Neuronal stem cell (in vitro differentiated cells): ENCODE results near the gene TRIM66.

Experiments
- DNase-seq: peaks from one replicate; pipeline ENCODE4 v3.0.0-alpha.2; 2013; ENCODE audit warnings: low spot score
- H2AFZ ChIP-seq: one replicate; pipeline ENCODE4 v1.6.1; 2013; ENCODE audit warnings: mild to moderate bottlenecking, low read length, inconsistent platforms
- H2AK5ac ChIP-seq: 2 replicates; pipeline ENCODE4 v1.6.1; 2013; ENCODE audit warnings: low read depth, mild to moderate bottlenecking, inconsistent platforms, low read length, moderate library complexity, mixed read lengths
- H2BK120ac ChIP-seq: 2 replicates; pipeline ENCODE4 v1.6.1; 2013; ENCODE audit warnings: low read depth, mild to moderate bottlenecking, inconsistent platforms, low read length, moderate library complexity, mixed read lengths
- H2BK12ac ChIP-seq: one replicate; pipeline ENCODE4 v1.6.1; 2013; ENCODE audit warnings: low read length, inconsistent platforms
- H2BK15ac ChIP-seq: 2 replicates; pipeline ENCODE4 v1.6.1; 2013; ENCODE audit warnings: mild to moderate bottlenecking, low read length, inconsistent platforms, mixed read lengths
- H2BK5ac ChIP-seq: one replicate; pipeline ENCODE4 v1.6.1; 2013; ENCODE audit warnings: inconsistent platforms, mild to moderate bottlenecking, low read length, moderate library complexity
- H3K14ac ChIP-seq: one replicate; pipeline ENCODE4 v1.6.1; 2013; ENCODE audit warnings: low read length, inconsistent platforms
- H3K18ac ChIP-seq: 2 replicates; pipeline ENCODE4 v1.6.1; 2013; ENCODE audit warnings: low read length, inconsistent platforms
- H3K23ac ChIP-seq: 2 replicates; pipeline ENCODE4 v1.6.1; 2013; ENCODE audit warnings: low read depth, mild to moderate bottlenecking, mixed read lengths, low read length, inconsistent platforms; ENCODE audit not compliant: poor library complexity
- H3K27ac ChIP-seq: replicated peaks from 3 replicates; pipeline ENCODE4 v1.5.1; 2013; ENCODE audit warnings: low read length, inconsistent platforms
- H3K27me3 ChIP-seq, 3 experiments: 2 replicates each; pipeline ENCODE4 v1.6.1; 2013; ENCODE audit warnings: low read length in 3 of 3, mild to moderate bottlenecking in 2 of 3, inconsistent platforms in 1 of 3, low read depth in 1 of 3, mixed read lengths in 1 of 3, moderate library complexity in 1 of 3; ENCODE audit not compliant: control insufficient read depth in 3 of 3, insufficient read depth in 3 of 3
- H3K36me3 ChIP-seq, 2 donors: replicated peaks in 1 of 2; 2 replicates each; pipeline ENCODE4 v1.6.1; 2013; ENCODE audit warnings: low read length in 2 of 2; ENCODE audit not compliant: control insufficient read depth in 2 of 2, insufficient read depth in 2 of 2
- H3K4ac ChIP-seq: 2 replicates; pipeline ENCODE4 v1.6.1; 2013; ENCODE audit warnings: inconsistent platforms, mild to moderate bottlenecking, low read length, moderate library complexity
- H3K4me1 ChIP-seq, 2 donors: 1 replicate in 1 of 2; 2 replicates in 1 of 2; pipeline ENCODE4 v1.6.1; 2013; ENCODE audit warnings: low read length in 2 of 2, low read depth in 1 of 2; ENCODE audit not compliant: control insufficient read depth in 2 of 2, insufficient read depth in 1 of 2
- H3K4me2 ChIP-seq: one replicate; pipeline ENCODE4 v1.6.1; 2013; ENCODE audit warnings: mild to moderate bottlenecking, low read length, inconsistent platforms; ENCODE audit not compliant: insufficient read depth, poor library complexity, severe bottlenecking
- H3K4me3 ChIP-seq, 2 donors: 2 replicates each; pipeline ENCODE4 v1.5.1; 2013; ENCODE audit warnings: low read length in 2 of 2, mild to moderate bottlenecking in 2 of 2, inconsistent platforms in 1 of 2, moderate library complexity in 1 of 2
- H3K79me1 ChIP-seq: one replicate; pipeline ENCODE4 v1.6.1; 2013; ENCODE audit warnings: low read depth, mild to moderate bottlenecking, inconsistent platforms, low read length, moderate library complexity
- H3K9ac ChIP-seq: one replicate; pipeline ENCODE4 v1.6.1; 2013; ENCODE audit warnings: mild to moderate bottlenecking, low read depth, low read length, inconsistent platforms; ENCODE audit not compliant: poor library complexity
- H3K9me3 ChIP-seq, 2 donors: replicated peaks in 1 of 2; 2 replicates each; pipeline versions ENCODE3 to v1.6.1; 2013; ENCODE audit warnings: low read length in 2 of 2, mild to moderate bottlenecking in 2 of 2, inconsistent platforms in 1 of 2, low read depth in 1 of 2, mixed read lengths in 1 of 2, moderate library complexity in 1 of 2; ENCODE audit not compliant: control insufficient read depth in 2 of 2, insufficient read depth in 1 of 2
- H4K8ac ChIP-seq: one replicate; pipeline ENCODE4 v1.6.1; 2013; ENCODE audit warnings: low read depth, mild to moderate bottlenecking, inconsistent platforms, low read length, moderate library complexity
- H4K91ac ChIP-seq: one replicate; pipeline ENCODE4 v1.6.1; 2013; ENCODE audit warnings: low read length, low read depth, mild to moderate bottlenecking, inconsistent platforms; ENCODE audit not compliant: poor library complexity
- WGBS, 2 donors: extraction: QIAGEN DNeasy Blood & Tissue Kit; methylation state at CpG; one replicate each; pipeline ENCODE4 v1.1.7; 2013; ENCODE audit warnings: missing lambda C conversion rate in 2 of 2, mixed read lengths in 1 of 2; ENCODE audit not compliant: insufficient read length in 2 of 2, insufficient replicate concordance in 1 of 2; ENCODE audit errors: extremely low coverage in 2 of 2; 5-methylcytosine and 5-hydroxymethylcytosine counted together

Gene TRIM66

DNA sequence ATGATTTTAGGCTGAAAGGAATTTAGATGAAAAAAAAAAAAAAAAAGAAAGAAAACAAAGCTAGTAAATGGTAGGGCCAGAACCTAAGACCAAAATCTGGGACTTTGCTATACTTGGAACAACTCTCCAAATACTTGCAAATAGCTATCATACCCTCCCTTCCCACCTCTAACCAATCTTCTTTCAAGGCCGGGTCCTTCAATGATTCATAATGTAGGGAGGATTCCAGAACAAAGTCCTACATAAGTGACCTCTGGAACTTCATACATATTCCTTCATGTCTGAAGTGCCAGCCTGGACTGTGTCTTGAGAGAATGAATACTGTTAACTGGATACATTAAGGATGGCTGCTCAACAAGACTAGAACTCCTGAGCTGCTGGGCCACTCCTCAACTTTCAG is 98.4 kb downstream of the TRIM66 start:
- DNase-seq = no peak
- peaks cover 2% of the 10 kb centered on the region for H3K79me1 ChIP-seq
- no peak overlapping the region for H2AK5ac ChIP-seq
- no peak overlapping the region for H3K18ac ChIP-seq
- no peak overlapping the region for H4K91ac ChIP-seq
- no peaks in the 10 kb centered on the region for H3K36me3 ChIP-seq
- WGBS, 2 donors = no CpG with 5 or more reads among the region's 1 CpG
- no peak overlapping the region for H4K8ac ChIP-seq
- no peak overlapping the region for H2BK12ac ChIP-seq
- no peak overlapping the region for H3K27ac ChIP-seq
- H2BK5ac ChIP-seq = no peak overlapping the region
- H3K4me1 ChIP-seq = peaks cover 4 to 6% of the 10 kb centered on the region in 2 donors
- H3K4me2 ChIP-seq = no peak overlapping the region
- no peak overlapping the region for H3K23ac ChIP-seq
- peaks cover 0 to 12% of the 10 kb centered on the region in 2 donors for H3K9me3 ChIP-seq
- no peak overlapping the region for H3K14ac ChIP-seq
- H2BK15ac ChIP-seq = no peak overlapping the region
- no peak overlapping the region for H3K4me3 ChIP-seq
- no peak overlapping the region for H2BK120ac ChIP-seq
- no peaks in the 10 kb centered on the region for H3K27me3 ChIP-seq
- H3K9ac ChIP-seq = no peak overlapping the region
- H2AFZ ChIP-seq = no peak overlapping the region
- H3K4ac ChIP-seq = no peak overlapping the region

DNA sequence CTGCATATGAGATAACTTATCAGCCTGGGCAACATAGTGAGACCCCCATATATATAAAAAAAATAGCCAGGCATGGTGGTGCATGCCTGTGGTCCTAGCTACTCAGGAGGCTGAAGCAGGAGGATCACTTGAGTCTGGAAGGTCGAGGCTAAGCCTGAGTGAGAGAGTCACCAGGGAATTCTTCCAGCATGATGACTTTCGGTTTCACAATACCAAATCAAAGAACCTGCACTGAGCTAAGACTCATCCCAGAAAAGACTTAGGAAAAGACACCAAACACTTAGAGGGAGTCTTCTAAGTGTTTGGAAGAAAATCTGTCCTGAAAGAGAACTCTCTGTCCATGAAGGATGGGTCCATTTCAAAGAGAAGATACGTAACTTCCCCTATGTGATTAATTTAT is 101.2 kb downstream of the TRIM66 start:
- Histone ChIP-seq H2AK5ac (no peak overlapping the region), H3K4me3 (no peak overlapping the region), H3K4me2 (no peak overlapping the region), H2BK12ac (no peak overlapping the region), H3K18ac (no peak overlapping the region), H2BK15ac (no peak overlapping the region), H3K9me3 (peaks cover 2 to 18% of the 10 kb centered on the region in 2 donors), H3K79me1 (peaks cover 2% of the 10 kb centered on the region), H2AFZ (no peak overlapping the region), H3K4ac (no peak overlapping the region), H3K4me1 (peaks cover 4 to 6% of the 10 kb centered on the region in 2 donors), H3K27ac (no peak overlapping the region), H3K14ac (no peak overlapping the region), H3K27me3 (no peaks in the 10 kb centered on the region), H3K36me3 (no peaks in the 10 kb centered on the region), H2BK120ac (no peak overlapping the region), H2BK5ac (no peak overlapping the region), H3K23ac (no peak overlapping the region), H4K91ac (no peak overlapping the region), H4K8ac (no peak overlapping the region), H3K9ac (no peak overlapping the region)
- DNase-seq = no peak
- WGBS, 2 donors = no CpG with 5 or more reads among the region's 3 CpGs

- Histone ChIP-seq H4K8ac (no peak overlapping the region), H3K27ac (no peak overlapping the region), H3K4ac (no peak overlapping the region), H3K18ac (no peak overlapping the region), H3K4me2 (no peak overlapping the region), H2BK12ac (no peak overlapping the region), H3K79me1 (no peaks in the 10 kb centered on the region), H3K27me3 (no peaks in the 10 kb centered on the region), H3K14ac (no peak overlapping the region), H3K4me1 (no peaks in the 10 kb centered on the region), H2BK120ac (no peak overlapping the region), H3K36me3 (no peaks in the 10 kb centered on the region), H2AK5ac (no peak overlapping the region), H2BK5ac (no peak overlapping the region), H4K91ac (no peak overlapping the region), H3K23ac (no peak overlapping the region), H3K9ac (no peak overlapping the region), H3K9me3 (peaks cover 2 to 18% of the 10 kb centered on the region in 2 donors), H3K4me3 (no peak overlapping the region), H2AFZ (no peak overlapping the region), H2BK15ac (no peak overlapping the region)
- 100% methylated on average over 1 of the region's 2 CpGs; no CpG with 5 or more reads in 1 of the 2 donors for WGBS, 2 donors
- no peak for DNase-seq
These were observed 104.5 kb downstream of the TRIM66 start for GRCh38 chr11:8577791-8578581.

GRCh38 chr11:8574798-8575197 is 107.7 kb downstream of the TRIM66 start:
- Histone ChIP-seq H3K27ac (no peak overlapping the region), H4K8ac (no peak overlapping the region), H3K4ac (no peak overlapping the region), H3K18ac (no peak overlapping the region), H3K9ac (no peak overlapping the region), H3K4me1 (no peaks in the 10 kb centered on the region), H4K91ac (no peak overlapping the region), H2BK120ac (no peak overlapping the region), H3K9me3 (peaks cover 2 to 18% of the 10 kb centered on the region in 2 donors), H3K79me1 (no peaks in the 10 kb centered on the region), H3K23ac (no peak overlapping the region), H3K36me3 (no peaks in the 10 kb centered on the region), H2BK15ac (no peak overlapping the region), H2AK5ac (no peak overlapping the region), H2BK12ac (no peak overlapping the region), H3K14ac (no peak overlapping the region), H3K4me2 (no peak overlapping the region), H3K27me3 (no peaks in the 10 kb centered on the region), H3K4me3 (no peak overlapping the region), H2BK5ac (no peak overlapping the region), H2AFZ (no peak overlapping the region)
- no peak for DNase-seq
- WGBS, 2 donors = no CpG with 5 or more reads among the region's 1 CpG
